Colonic mucosa (tissue), 4 donors: ENCODE results near the gene PRKCA. TPM values are rescaled to one million over a fixed set of nuclear protein-coding genes. Genes with fewer than 3 reads are reported as not detected.

ENCODE experiments used
- DNase-seq: peaks from one replicate; pipeline ENCODE4 v3.0.0-alpha.2; 2020
- H3K27ac ChIP-seq: fragments of 200-600 bp; one replicate; pipeline ENCODE4 v1.8.0; 2021
- H3K27me3 ChIP-seq: fragments of 200-600 bp; one replicate; pipeline ENCODE4 v1.8.0; 2021
- H3K36me3 ChIP-seq: fragments of 200-600 bp; one replicate; pipeline ENCODE4 v1.8.0; 2021
- H3K4me1 ChIP-seq: fragments of 200-600 bp; one replicate; pipeline ENCODE4 v1.8.0; 2021; ENCODE audit warnings: mild to moderate bottlenecking
- H3K4me3 ChIP-seq: fragments of 200-600 bp; one replicate; pipeline ENCODE4 v1.8.0; 2021
- H3K9ac ChIP-seq, 2 donors: one replicate each; pipeline ENCODE4 v1.7.0; 2013; ENCODE audit warnings: control low read depth in 2 of 2, low read depth in 2 of 2, low read length in 2 of 2
- H3K9me3 ChIP-seq: fragments of 200-600 bp; one replicate; pipeline ENCODE4 v1.8.0; 2021
- intact Hi-C: fragments of 100-400 bp; cut with DNase I; formaldehyde crosslinking; loops from one replicate; pipeline ENCODE4 v1.14.1; 2022
- total RNA-seq, 2 donors: library from RNA; stranded (reverse); fragmentation: NEBNext Ultra II Directional in 1 of 2; extraction: Animal tissue kit (Norgen Biotek cat#: 25700) in 1 of 2; gene quantifications; one replicate each; pipeline ENCODE4 v1.2.1, GENCODE V29; 2021
- TF ChIP-seq, protein P1 (sequence below): fragments of 200-600 bp; IDR thresholded peaks from one replicate; pipeline ENCODE4 v1.8.0; 2022; ENCODE audit warnings: antibody characterized with exemption, mild to moderate bottlenecking
- donor health status: healthy.
- donor health status: DM: no; HTN: no; CAD: no.
- donor health status: DM: no; HTN: no; CAD: no.

The PRKCA gene
- total RNA-seq, 2 donors from 2014 or later: 40.0 to 41.8 TPM

DNA sequence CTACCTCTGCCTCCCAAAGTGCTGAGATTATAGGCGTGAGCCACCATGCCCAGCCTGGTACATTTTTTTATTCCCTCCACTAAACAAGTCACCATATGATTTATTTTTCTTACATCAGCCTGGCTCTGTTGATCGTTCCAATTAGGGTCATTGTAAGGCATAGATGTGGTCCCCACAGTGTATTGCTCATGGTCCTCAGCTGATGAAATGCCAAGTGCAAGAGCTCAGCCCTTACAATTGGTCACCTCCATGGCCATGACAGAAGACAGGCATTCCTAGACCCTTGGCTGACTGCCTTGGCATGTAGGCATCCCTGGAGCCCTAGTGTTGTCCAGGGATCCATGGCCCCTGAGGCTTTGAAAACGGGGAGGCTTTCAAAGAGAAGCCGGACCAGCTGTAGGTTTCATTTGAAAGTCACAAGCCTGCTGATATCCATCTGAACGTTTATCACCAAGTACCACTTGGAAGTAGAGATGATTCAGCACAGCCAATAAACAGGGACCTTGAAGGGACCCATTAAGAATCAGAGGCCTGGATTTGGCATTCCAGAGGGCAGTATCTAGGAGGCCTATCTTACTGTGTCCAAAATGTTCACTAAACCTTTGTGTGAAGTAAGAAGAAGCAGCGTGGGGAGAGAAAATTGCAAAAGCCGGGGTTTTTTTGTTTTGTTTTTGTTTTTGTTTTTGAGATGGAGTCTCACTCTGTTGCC is 20.6 kb upstream of the PRKCA start:
- Histone ChIP-seq H3K9me3 (no peaks in the 10 kb centered on the region), H3K27ac (no peak overlapping the region), H3K4me1 (no peaks in the 10 kb centered on the region), H3K9ac (no peak overlapping the region), H3K36me3 (no peaks in the 10 kb centered on the region), H3K27me3 (no peaks in the 10 kb centered on the region), H3K4me3 (no peak overlapping the region)
- no peak for DNase-seq
- intact Hi-C loops: no loop called here
- TF ChIP-seq, protein P1, sequence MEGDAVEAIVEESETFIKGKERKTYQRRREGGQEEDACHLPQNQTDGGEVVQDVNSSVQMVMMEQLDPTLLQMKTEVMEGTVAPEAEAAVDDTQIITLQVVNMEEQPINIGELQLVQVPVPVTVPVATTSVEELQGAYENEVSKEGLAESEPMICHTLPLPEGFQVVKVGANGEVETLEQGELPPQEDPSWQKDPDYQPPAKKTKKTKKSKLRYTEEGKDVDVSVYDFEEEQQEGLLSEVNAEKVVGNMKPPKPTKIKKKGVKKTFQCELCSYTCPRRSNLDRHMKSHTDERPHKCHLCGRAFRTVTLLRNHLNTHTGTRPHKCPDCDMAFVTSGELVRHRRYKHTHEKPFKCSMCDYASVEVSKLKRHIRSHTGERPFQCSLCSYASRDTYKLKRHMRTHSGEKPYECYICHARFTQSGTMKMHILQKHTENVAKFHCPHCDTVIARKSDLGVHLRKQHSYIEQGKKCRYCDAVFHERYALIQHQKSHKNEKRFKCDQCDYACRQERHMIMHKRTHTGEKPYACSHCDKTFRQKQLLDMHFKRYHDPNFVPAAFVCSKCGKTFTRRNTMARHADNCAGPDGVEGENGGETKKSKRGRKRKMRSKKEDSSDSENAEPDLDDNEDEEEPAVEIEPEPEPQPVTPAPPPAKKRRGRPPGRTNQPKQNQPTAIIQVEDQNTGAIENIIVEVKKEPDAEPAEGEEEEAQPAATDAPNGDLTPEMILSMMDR: no peak

DNA sequence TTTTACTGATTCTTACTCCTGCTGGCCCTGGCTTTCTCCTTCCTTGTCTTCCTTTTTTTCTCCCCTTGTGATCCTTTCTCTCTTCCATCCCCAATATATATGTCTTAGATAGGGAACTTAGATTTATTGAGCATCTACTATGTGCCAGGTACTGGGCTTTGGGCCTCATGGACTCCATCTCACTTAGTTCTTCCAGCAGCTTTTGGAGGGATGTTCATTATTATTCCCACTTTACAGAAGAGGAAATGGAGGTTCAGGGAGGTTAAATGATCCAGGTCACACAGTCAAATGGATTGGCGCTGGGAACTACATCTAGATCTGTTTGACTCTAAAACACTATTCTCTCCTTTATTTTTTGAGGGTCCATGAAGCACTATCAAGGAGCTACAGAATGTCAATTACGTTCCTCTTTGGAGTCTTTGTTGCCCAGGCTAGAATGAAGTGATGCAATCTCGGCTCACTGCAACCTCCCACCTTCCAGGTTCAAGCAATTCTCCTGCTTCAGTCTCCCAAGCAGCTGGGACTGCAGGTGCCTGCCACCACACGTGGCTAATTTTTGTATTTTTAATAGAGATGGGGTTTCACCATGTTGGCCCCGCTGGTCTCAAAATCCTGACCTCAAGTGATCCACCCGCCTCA is 19.0 kb upstream of the PRKCA start:
- no peaks in the 10 kb centered on the region for H3K27me3 ChIP-seq
- H3K36me3 ChIP-seq: no peaks in the 10 kb centered on the region
- H3K4me3 ChIP-seq: no peak overlapping the region
- TF ChIP-seq, protein P1: no peak
- no peaks in the 10 kb centered on the region for H3K4me1 ChIP-seq
- no peak overlapping the region for H3K9ac ChIP-seq
- no peak overlapping the region for H3K27ac ChIP-seq
- no peak for DNase-seq
- intact Hi-C loops: no loop called here
- H3K9me3 ChIP-seq: no peaks in the 10 kb centered on the region

- intact Hi-C loops: no loop called here
- Histone ChIP-seq H3K27me3 (no peaks in the 10 kb centered on the region), H3K4me3 (no peak overlapping the region), H3K4me1 (no peaks in the 10 kb centered on the region), H3K9ac (no peak overlapping the region), H3K9me3 (no peaks in the 10 kb centered on the region), H3K36me3 (no peaks in the 10 kb centered on the region), H3K27ac (no peak overlapping the region)
- TF ChIP-seq, protein P1: no peak
- no peak for DNase-seq
These were observed 18.4 kb upstream of the PRKCA start for GRCh38 chr17:66283971-66284370.

DNA sequence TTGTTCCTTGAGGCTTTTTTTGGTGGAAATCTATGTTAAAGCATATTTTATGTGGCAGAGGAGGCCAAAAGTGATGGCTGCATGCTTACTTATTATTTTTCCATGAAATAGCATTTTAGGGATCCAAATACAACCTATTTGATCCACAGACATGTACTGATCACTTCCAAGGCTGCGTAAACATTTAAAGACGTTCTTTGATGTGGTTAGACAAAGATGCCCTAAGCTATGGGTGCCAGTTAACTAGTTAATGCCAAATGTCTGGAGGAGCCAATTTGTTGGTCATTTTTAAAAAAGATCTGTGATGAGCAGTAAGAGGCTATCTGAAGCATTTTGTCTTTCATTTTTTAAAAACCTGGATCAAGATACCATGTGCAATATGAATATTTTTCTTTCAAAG is 17.3 kb upstream of the PRKCA start:
- Histone ChIP-seq H3K9me3 (no peaks in the 10 kb centered on the region), H3K27me3 (no peaks in the 10 kb centered on the region), H3K9ac (no peak overlapping the region), H3K36me3 (no peaks in the 10 kb centered on the region), H3K4me3 (no peak overlapping the region), H3K27ac (no peak overlapping the region), H3K4me1 (no peaks in the 10 kb centered on the region)
- DNase-seq: no peak
- intact Hi-C loops: no loop called here
- TF ChIP-seq, protein P1: no peak

- no peak overlapping the region for H3K9ac ChIP-seq
- no peaks in the 10 kb centered on the region for H3K27me3 ChIP-seq
- intact Hi-C loops: no loop called here
- no peak overlapping the region for H3K27ac ChIP-seq
- TF ChIP-seq, protein P1: no peak
- no peaks in the 10 kb centered on the region for H3K9me3 ChIP-seq
- no peaks in the 10 kb centered on the region for H3K36me3 ChIP-seq
- DNase-seq: peak; percentile 64
- no peaks in the 10 kb centered on the region for H3K4me1 ChIP-seq
- H3K4me3 ChIP-seq: no peak overlapping the region
These were observed 14.5 kb upstream of the PRKCA start for GRCh38 chr17:66287911-66288310.
